ENCODE data around the gene AFAP1.

GRCh38 chr4:7808181-7808580, 131.5 kb downstream of the AFAP1 start:
- TF ChIP-seq EZH2 (IDR thresholded peaks at IDR 0.05; ENCODE audit: low read length, unreplicated experiment) (no peak), CTCF (conservative IDR thresholded peaks at IDR 0.05; ENCODE audit: low read depth, low read length) (no peak), EZH2phosphoT487 (IDR thresholded peaks at IDR 0.05; ENCODE audit: borderline replicate concordance, low read length) (no peak)
